Cardiac muscle cell (in vitro differentiated cells and primary cell): ENCODE data around the gene ZBED2. TPM values are rescaled to one million over a fixed set of nuclear protein-coding genes. Genes with fewer than 3 reads are reported as not detected.

Experiments
- DNase-seq, 2 donors: peaks; one replicate each; pipeline versions ENCODE4 v3.0.0 to v3.0.0-alpha.2; 2010 to 2017; ENCODE audit warnings: low read depth in 1 of 2, low spot score in 1 of 2
- H3K27ac ChIP-seq: fragments of 200-600 bp; sonication (generic); 2 replicates; pipeline ENCODE4 v1.5.1; 2016
- H3K27me3 ChIP-seq: fragments of 200-600 bp; sonication (generic); 2 replicates; pipeline ENCODE4 v1.6.0; 2016; ENCODE audit warnings: control low read depth
- H3K36me3 ChIP-seq: fragments of 200-600 bp; sonication (generic); 2 replicates; pipeline ENCODE4 v1.5.1; 2016; ENCODE audit warnings: control low read depth
- H3K4me1 ChIP-seq: fragments of 200-600 bp; sonication (generic); 2 replicates; pipeline ENCODE4 v1.8.1; 2017; ENCODE audit warnings: low read depth, mild to moderate bottlenecking, mixed run types
- H3K4me3 ChIP-seq: fragments of 200-600 bp; sonication (generic); 2 replicates; pipeline ENCODE4 v1.5.1; 2016; ENCODE audit warnings: mild to moderate bottlenecking
- H3K9me3 ChIP-seq: fragments of 200-600 bp; sonication (generic); 2 replicates; pipeline ENCODE4 v1.5.1; 2017; ENCODE audit warnings: low read depth, mild to moderate bottlenecking, control low read depth
- CTCF ChIP-seq: IDR thresholded peaks from 2 replicates; pipeline ENCODE4 v1.5.1; 2012; ENCODE audit warnings: low read depth, mild to moderate bottlenecking, low read length
- polyA plus RNA-seq: library from polyadenylated mRNA; unstranded; fragments of >200 nt; fragmentation: Nextera tagmentation; extraction: Ambion mirVana; gene quantifications from 2 replicates; pipeline ENCODE4 v1.2.1, GENCODE V29; 2016
- total RNA-seq: library from RNA; depleted of rRNA; stranded (reverse); fragments of >200 nt; gene quantifications from 2 replicates; pipeline ENCODE4 v1.2.3, GENCODE V29; 2016

Gene ZBED2
- total and polyA plus RNA-seq, 2 experiments from 2014 or later, result not detected

GRCh38 chr3:111594781-111595180 is 365 bp downstream of the ZBED2 start:
- no peak for DNase-seq
- no peaks in the 10 kb centered on the region for H3K36me3 ChIP-seq
- H3K27ac ChIP-seq, result no peak overlapping the region
- no peaks in the 10 kb centered on the region for H3K27me3 ChIP-seq
- no peaks in the 10 kb centered on the region for H3K9me3 ChIP-seq
- no peak overlapping the region for H3K4me3 ChIP-seq
- no peaks in the 10 kb centered on the region for H3K4me1 ChIP-seq
- TF ChIP-seq CTCF, result no peak

GRCh38 chr3:111594205-111594604 is 941 bp downstream of the ZBED2 start:
- Histone ChIP-seq H3K4me3 (no peak overlapping the region), H3K27me3 (no peaks in the 10 kb centered on the region), H3K36me3 (no peaks in the 10 kb centered on the region), H3K4me1 (no peaks in the 10 kb centered on the region), H3K27ac (no peak overlapping the region), H3K9me3 (no peaks in the 10 kb centered on the region)
- DNase-seq, result peak in 1 of 2 donors; percentile 23
- no peak for TF ChIP-seq CTCF

GRCh38 chr3:111593666-111594065 is 1.5 kb downstream of the ZBED2 start:
- DNase-seq, result no peak
- H3K4me3 ChIP-seq, result no peak overlapping the region
- TF ChIP-seq CTCF, result no peak
- no peak overlapping the region for H3K27ac ChIP-seq
- no peaks in the 10 kb centered on the region for H3K9me3 ChIP-seq
- H3K36me3 ChIP-seq, result no peaks in the 10 kb centered on the region
- no peaks in the 10 kb centered on the region for H3K27me3 ChIP-seq
- H3K4me1 ChIP-seq, result no peaks in the 10 kb centered on the region

GRCh38 chr3:111592936-111593335 is 2.2 kb downstream of the ZBED2 start:
- Histone ChIP-seq H3K4me3 (no peak overlapping the region), H3K4me1 (no peaks in the 10 kb centered on the region), H3K27me3 (no peaks in the 10 kb centered on the region), H3K36me3 (no peaks in the 10 kb centered on the region), H3K27ac (no peak overlapping the region), H3K9me3 (no peaks in the 10 kb centered on the region)
- no peak for TF ChIP-seq CTCF
- DNase-seq, result no peak

GRCh38 chr3:111592143-111592542 is 3.0 kb downstream of the ZBED2 start:
- no peaks in the 10 kb centered on the region for H3K27me3 ChIP-seq
- no peak for TF ChIP-seq CTCF
- no peaks in the 10 kb centered on the region for H3K9me3 ChIP-seq
- no peak for DNase-seq
- no peak overlapping the region for H3K27ac ChIP-seq
- H3K4me3 ChIP-seq, result no peak overlapping the region
- no peaks in the 10 kb centered on the region for H3K36me3 ChIP-seq
- H3K4me1 ChIP-seq, result no peaks in the 10 kb centered on the region

GRCh38 chr3:111591555-111591954 is 3.6 kb downstream of the ZBED2 start:
- Histone ChIP-seq H3K36me3 (no peaks in the 10 kb centered on the region), H3K4me3 (no peak overlapping the region), H3K27me3 (no peaks in the 10 kb centered on the region), H3K9me3 (no peaks in the 10 kb centered on the region), H3K27ac (no peak overlapping the region), H3K4me1 (no peaks in the 10 kb centered on the region)
- DNase-seq, result no peak
- no peak for TF ChIP-seq CTCF
